ENCODE measurements around the gene FETUB.
"Not testable (repeated sequence)": the region's sequence is repeated elsewhere in the genome, so short reads cannot be mapped to it uniquely, and the experiment has no call there.

Gene FETUB

DNA sequence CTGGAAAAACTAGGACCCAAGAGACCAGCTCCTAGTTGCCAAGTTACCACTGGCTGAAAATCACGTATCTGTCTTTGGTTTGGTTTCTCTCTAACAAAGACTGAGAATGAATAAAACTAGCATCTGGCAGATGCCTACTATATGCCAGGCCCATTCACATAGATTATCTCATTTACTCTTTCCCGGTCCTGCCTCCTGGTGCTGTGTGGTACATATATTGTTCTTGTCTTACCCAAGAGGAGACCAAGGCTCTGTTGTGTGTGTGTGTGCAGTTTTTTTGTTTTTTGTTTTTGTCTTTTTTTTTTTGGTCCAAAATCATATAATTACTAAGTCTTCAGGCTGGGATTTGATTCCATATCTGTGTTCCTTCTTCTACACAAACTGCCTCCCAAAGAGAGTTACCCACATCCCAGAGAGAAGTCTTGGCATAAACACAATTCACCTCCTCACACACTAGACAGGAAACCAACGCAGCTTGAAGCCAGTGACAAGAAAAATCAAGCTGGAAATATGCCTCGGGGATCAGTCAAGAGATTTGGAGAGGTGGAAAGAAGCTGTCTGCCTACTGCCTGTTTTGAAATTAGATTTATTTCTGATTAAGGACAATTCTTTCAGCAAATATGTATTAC lies 26.4 kb upstream of the FETUB start:
- no peak for DNase-seq (ENCODE audit: low read depth)

DNA sequence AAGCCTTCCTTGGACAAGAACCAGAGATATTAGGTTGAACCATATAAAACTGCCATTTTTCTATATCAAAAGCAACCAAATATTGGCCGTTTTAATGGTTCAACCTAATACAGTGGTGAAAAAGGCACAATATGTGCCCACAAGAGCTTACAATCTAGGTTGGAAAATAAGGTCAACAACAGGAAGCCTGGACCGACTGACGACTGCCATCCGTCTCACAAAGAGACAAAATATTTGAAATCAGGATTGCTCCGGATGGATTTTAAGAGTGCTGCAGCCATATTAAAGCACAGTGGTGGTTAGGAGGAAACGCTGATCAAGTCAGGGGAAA lies 26.0 kb upstream of the FETUB start:
- no peak for DNase-seq (ENCODE audit: low read depth)

DNA sequence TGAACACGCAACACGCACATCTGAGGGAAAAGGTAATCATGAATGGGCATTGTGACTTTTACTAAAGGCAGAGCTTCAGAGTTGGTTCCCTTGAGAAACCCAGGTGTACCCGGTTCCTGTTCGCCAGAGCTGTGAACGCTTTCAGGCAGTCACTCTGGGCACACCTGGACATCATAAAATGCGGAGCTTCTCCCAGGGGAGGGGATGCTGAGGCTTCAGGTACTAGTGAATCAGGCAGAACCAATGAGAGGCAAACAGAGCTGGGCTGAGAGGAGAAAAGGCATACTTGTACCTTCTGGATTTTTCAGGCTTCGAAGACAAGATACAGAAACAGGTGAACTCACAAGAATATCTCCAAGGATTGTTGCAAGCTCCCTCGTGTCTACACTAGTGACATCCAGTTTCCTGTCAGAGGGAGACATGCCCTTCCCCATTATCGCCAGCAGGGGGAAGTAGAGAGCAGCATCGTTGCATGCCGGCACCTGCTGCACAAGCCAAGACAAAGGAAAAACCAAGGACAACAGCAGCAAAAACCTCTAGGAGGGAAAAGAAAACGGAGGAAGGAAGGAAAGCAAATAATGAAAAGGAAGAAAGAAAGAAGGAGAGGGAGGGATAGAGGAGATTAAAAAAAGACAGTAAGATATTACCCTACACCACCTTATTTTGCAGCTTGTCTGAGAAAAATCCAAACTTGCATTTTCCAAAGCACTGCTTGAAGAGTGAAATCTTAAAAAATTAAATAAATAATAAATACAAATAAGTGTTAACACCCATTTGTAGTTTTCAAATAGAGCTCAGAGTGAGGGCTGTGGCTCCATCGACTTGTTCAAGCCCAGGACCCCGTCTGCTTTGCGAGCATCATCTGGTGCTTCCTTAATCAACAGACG lies 25.4 kb upstream of the FETUB start:
- DNase-seq (ENCODE audit: low read depth), result peak; percentile 59

DNA sequence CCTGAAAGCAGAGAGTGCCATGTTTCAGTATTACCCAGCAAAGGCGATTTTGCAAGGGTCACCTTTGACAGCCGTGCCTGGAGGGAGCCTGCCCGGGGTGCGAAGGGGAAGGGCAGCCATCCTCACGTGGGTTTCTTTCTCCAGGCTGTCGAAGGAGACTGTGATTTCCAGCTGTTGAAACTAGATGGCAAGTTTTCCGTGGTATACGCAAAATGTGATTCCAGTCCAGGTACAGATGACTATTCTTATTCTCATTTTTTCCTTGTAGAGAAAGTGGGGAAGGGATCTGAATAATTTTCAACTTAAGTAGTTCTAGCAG lies 23.9 kb upstream of the FETUB start:
- DNase-seq (ENCODE audit: low read depth), result no peak

DNA sequence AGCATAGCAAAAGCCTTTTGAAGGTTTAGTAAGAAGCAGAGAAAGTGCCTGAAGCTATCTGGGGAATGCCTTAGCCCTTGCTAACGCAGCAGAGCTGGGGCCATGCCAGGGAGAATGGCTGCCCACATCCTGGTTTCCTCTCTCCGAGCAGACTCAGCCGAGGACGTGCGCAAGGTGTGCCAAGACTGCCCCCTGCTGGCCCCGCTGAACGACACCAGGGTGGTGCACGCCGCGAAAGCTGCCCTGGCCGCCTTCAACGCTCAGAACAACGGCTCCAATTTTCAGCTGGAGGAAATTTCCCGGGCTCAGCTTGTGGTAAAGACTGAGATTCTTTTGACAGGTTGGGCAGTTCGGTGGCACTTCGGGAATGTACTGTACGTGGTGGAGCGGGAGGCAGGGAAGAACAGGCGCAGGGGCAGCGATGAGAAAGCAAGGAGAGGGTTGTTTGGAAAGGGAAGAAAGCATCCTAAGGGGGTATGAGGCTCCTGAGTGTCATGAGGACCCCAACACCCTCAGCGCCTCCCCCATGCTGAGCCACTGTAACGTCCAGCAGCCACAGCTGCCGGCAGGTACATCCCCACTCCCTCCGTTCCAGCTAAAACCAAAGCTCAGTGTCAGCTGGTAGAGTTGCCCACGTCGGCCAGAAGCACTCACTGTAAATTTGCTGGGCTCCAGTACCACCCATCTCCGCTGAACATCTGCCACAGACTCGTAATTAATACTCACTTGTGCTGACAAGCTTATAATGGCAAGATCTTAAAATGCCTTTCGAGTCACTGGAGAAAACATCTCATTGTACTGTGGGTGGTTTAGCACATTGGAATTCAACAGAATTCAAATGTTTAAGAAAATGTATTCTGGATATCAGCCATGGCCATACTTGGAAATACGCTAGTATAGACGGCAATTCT lies 22.9 kb upstream of the FETUB start:
- peak; percentile 75 for DNase-seq (ENCODE audit: low read depth)

DNA sequence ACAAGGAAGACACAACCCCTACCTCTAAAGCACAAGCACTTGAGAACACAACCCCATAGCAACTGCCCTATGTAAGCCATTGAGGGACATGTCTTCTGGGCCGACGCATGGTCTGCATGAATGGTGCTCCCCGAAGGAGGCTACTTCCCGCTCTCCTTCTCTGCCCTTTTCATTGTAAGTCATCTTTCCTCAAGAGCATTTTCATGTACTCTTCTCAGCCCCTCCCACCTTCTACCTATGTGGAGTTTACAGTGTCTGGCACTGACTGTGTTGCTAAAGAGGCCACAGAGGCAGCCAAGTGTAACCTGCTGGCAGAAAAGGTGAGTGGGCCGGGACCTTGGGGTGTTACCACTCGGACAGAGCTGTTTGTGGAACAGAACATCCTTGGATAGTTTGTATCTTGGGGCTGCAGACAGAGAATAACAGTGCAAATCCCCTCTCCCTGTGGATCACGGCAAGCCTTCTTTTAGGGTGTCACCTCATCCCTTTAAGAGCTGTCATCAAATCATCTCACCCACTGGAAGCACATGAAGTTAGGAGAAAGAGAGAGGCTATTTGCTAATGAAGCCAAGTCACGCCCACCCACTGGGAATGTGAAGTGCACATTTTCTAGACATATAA lies 21.8 kb upstream of the FETUB start:
- no peak for DNase-seq (ENCODE audit: low read depth)

DNA sequence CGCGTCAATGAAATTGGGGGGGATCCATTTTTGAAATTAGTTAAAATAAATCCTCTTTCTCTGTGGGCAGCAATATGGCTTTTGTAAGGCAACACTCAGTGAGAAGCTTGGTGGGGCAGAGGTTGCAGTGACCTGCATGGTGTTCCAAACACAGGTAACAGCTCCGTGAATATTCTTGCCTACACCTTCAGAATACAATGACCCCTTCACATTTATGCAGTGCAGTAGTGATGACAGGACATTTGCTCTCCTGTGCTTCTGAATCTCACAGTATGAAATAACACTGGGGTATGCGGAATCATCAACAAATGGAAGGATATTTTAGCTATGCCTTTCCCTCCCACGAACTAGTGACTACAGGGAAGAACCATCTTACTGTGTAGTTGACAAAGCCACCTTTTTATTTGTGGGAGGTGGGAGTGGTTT lies 20.4 kb upstream of the FETUB start:
- no peak for DNase-seq (ENCODE audit: low read depth)

DNA sequence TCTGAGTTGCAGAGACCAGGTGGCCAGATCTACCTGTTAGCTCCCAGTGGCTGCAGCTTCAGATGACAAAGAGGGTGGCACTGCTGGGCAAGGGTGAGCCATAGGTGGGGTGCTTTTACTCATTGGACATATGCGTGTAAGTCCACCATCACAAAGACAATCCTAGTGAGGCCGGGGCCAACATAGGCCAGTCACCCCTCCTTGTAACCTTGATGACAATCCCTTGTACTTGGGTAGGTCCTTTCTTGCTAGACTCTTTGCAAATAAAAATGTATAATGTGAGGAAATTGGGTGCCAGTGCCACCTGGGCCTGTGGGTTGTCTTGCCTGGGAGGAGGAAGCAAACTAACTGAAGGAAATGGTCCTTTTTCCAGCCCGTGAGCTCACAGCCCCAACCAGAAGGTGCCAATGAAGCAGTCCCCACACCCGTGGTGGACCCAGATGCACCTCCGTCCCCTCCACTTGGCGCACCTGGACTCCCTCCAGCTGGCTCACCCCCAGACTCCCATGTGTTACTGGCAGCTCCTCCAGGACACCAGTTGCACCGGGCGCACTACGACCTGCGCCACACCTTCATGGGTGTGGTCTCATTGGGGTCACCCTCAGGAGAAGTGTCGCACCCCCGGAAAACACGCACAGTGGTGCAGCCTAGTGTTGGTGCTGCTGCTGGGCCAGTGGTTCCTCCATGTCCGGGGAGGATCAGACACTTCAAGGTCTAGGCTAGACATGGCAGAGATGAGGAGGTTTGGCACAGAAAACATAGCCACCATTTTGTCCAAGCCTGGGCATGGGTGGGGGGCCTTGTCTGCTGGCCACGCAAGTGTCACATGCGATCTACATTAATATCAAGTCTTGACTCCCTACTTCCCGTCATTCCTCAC lies 19.7 kb upstream of the FETUB start:
- DNase-seq (ENCODE audit: low read depth), result no peak

DNA sequence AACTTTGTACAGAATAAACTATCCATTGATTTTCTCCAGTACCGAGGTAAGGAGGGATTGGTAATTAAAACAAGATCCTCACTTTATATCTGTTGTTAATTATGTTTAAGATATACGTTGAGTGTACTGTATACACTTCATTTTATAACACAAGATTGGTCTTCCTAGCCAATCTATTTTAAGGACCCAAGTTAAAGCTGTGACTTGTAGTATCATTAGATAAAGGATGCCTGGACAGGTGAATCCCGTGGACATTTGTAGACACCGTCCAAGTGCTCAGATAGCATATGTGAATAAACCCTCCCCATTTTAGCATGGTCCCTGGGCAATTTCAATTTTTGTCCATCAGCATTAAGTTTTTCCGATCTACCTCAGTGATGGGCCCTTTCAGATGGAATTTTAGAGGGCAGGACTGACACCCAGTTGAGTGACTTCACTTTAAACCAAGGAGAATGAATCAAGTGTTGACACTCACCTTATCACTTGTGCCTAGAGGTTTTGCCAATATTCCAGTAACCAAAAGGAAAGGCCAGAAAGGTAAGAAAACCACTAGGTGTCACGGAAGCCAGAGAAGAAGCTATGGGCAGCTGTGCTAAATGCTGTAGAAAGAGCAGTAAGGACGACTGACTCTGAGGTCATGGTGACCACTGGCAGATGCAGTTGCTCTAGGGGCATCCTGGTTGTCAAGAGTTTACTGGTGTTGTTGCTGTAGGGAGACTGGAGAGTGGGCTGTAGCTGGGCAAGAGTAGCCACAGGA lies 18.1 kb upstream of the FETUB start:
- no peak for DNase-seq (ENCODE audit: low read depth)

DNA sequence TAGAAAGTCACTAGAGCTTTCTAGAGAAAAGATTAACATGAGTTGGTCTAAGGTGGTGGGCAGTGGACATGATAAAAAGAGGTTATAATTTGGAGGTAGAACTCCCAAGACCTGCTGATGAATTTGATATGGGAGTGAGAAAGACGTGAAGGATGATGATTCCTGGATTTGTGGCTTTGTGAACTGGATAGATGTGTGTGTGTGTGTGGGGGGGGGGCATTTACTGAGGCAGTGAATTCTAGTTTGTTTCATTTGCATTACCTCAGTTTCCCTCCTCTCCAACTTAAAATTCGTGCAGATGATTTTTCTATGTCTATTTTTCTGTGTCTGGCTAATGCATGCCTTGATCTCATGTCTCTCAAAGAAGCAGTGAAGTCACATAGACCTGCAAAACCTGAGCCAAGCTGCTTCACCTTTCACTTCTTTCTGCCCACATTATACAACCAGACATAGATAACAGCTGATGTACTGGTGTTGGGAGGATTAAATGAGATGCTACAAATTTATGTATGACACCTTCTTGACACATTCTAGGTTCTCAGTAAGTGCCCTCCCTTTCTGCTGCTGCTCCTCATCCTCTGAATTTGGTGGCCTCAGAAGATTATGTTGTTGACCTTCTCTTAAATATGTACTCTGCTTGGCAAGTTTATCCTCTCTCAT lies 17.4 kb upstream of the FETUB start:
- DNase-seq (ENCODE audit: low read depth), result no peak

DNA sequence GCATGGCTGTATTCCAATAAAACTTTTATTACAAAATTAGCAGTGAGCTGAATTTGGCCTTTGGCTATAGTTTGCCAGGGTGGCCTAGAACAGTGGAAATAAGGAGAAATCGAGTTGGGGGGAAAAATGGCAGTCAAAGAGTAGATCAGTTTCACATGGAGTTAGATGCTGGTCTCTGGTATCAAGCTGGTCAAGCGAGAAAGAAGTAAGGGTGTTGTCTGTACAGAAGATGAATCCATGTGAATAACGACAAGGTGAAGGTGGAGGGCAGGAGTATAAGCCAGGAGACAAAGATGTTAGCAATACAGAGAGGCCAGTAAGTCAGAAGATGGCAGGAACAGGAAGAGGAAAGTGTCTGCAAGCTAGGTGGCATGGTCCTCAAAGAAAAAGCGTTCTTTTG lies 15.6 kb upstream of the FETUB start:
- no peak for DNase-seq (ENCODE audit: low read depth)

DNA sequence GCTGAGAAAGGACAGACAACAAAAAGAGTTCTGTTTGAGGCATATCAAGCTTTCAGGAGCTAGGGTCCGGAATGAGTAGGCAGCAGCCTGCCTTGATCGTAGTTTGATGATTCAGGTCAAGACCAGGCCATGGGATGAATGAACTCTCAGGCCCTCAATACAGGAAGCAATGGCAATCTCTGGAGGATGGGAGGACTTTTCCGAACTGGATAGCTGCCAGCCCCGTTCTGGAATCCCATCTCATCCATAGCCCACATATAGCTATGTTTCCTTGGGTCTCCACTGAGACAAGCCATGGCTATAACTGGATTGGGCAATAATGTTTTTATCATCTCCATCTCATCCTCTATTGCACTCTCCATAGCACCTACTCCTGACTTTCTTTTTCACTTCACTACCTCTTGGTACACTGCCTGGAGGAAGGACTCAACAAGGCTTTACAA lies 14.6 kb upstream of the FETUB start:
- DNase-seq (ENCODE audit: low read depth), result no peak

DNA sequence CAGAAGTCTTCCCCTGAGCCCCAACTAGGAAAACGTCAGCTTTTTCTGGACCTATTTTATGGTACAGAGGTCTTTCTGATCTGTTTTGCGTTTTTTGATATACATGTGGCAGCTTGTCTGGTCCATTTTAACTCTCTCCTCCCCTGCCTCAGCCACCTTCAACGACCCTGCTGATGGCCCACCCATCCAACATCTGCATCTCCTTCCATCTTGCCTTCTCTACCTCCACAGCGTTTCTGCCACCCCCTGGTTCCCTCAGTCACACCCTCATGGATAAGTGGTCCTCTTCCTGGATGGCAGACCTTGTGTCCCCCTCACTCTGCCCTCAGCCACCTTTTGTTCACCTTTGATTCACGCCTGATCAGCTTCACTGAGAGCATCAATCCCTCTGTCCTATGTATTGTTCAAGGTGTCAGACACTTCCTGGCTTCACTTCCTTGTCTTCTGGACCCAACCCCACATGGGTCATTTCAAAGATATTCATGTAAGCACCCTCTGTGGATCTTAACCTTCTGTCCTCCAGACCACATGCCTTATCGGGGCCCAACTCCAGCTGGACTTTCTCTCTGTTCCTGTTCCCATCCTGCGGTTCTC lies 13.8 kb upstream of the FETUB start:
- DNase-seq (ENCODE audit: low read depth), result no peak

DNA sequence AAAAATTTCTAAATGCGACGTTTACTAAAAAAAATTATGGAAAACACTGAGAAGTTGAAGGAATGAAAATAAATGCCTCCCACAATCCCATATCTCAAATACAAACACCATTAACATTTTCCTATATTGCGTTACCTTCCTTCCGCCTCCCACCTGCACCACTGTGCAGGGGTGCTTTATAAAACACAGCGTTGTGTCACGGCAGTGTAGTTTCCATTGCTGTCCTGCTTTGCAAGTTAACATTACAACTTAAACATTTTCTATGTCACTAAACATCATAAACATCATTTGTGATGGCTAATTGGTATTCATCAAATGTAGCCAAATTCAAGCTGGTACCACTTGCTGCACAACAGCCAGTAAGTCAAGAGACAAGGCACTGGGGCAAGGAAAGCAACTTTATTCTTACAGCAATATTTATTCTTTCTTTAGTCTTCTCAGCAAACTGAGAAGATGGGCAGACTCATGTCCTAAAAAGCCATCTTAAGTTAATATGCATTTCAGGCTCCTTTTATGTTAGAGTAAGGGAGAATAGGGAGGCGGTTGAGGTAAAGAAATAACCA lies 12.3 kb upstream of the FETUB start:
- DNase-seq (ENCODE audit: low read depth), result no peak

DNA sequence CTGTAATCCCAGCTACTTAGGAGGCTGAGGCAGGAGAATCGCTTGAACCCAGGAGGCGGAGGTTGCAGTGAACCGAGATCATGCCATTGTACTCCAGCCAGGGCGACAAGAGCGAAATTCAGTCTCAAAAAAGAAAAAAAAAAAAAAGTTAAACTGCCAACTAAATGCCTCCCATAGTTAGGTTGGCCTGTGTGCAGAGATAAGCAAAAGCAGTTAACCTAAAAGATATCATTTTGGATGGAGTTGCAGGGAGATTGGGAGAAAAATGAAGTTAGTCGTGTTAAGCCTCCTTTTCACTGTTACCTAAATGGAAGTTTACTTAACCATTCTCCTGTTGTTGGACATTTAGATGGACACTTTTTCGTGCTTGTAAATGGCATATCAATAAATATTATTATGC lies 11.4 kb upstream of the FETUB start:
- DNase-seq (ENCODE audit: low read depth), result no peak

DNA sequence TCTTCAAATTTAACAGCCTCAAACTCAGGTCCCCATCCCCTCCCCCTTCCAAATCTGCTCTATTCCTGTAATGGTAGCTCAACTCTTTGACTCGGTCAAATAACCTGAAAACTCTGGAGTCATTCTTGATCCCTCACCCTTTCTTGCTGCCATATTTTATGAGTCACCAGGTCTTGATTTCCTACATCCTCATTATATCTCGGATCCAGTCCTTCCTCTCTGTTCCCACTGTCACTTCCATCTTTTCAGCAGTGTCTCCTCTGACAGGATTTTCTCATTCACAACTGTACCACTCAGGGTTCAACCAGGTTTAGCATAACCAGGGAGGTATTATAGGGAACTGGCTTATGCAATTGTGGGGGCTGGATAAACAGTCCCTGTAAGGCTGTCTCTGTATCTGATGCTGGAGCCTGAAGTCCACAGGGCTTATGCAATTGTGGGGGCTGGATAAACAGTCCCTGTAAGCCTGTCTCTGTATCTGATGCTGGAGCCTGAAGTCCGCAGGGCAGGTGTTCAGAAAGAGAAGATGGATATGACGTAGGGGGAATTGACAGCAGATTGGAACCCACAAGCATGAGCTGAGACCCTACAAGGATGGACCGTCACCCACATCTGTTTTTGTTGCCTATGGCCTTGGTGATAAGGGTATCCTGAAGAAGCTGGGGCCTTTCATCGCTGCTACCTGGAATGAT lies 9.1 kb upstream of the FETUB start:
- DNase-seq (ENCODE audit: low read depth), result no peak

DNA sequence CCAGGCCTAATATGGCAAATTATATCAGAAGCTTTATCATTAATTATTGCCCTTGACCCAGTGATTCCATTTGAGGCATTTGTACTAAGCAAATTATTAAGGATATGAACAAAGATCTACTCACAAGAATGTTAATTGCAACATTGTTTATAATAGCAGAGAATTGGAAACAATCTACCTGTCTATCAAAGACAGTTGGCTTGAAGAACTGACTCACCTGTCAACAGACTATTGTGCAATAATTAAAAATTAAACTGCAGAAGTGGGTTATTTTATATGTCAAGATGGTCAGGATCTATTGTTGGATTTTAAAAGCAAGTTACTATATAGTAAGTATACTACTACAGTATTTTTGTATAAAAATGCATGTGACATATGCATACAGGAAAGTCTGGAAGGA lies 6.7 kb upstream of the FETUB start:
- no peak for DNase-seq (ENCODE audit: low read depth)

DNA sequence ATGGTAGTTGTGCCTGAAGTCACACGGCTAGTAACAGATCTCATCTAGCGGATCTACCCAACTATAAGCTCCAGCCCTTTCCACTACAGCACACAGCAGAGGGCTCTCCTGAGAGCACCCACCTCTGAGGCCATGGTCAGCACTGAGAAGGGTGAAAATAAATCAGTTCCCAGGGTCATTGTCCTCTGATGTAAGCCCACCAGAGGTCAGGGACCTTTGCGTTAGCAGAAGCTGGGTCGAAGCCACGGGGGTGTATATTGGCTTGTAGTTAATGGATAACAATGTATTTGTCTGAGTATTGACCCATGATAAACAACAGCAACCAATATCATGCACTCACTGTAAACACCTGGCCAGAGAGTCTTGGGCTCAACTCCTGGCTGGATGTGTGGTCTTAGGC lies 6.0 kb upstream of the FETUB start:
- DNase-seq (ENCODE audit: low read depth), result not testable (repeated sequence)

DNA sequence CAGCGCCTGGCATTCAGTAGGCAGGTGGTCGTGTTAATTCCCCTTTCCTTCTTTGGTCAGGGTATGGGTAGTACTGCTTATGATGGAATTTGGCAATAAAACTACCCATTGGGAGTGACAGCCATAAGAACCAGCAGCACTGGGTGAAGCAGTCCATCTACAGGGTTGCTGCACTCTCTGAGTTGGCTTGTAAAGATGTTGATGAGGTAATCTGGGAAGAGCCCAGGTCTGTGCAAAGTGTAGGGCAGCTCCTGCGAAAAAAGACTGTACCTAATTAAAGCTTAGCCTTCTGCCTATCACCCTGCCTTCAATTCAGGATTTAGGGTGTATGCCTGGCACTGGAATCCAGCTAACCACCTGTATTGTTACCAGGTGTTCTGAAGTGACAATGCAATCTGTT lies 4.7 kb upstream of the FETUB start:
- no peak for DNase-seq (ENCODE audit: low read depth)
